Suppressor macrophage (primary cell): ENCODE measurements around the gene NPEPPS.
"Not testable (repeated sequence)": the region's sequence is repeated elsewhere in the genome, so short reads cannot be mapped to it uniquely, and the experiment has no call there.

Experiments
- DNase-seq, 4 experiments: peaks; one replicate each; pipeline ENCODE4 v3.0.0-alpha.2; 2020 to 2022

Gene NPEPPS

DNA sequence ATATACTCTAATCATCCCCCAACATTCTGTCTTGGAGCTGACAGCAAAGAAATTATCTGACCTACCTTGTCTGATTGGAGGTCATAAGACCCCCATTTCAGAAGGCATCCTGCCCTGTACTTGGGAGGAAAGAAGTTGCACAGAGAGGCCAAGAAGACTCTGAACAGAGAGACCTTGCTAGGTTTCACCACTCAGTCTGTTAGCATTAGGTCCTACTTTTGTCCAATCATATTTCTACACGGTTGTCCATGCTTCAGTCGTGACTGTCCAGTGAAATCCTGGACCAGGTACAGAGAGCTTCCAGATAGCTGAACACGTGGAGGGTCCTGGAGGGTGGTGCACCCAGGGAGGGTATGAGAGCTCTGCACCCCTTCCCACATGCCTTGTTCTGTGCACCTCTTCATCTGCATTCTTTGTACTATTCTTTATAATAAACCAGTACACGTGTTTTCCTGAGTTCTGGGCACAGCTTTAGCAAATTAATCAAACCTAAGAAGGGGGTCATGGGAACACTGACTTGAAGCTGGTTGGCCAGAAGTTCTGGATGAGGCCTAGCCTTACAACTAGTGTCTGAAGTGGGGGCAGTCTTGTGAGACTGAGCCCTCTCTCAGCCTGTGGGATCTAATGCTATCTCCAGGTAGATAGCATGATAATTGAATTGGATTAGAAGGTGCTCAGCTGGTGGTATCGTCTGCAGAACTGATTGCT lies 30.9 kb downstream of the NPEPPS start:
- not testable (repeated sequence) for DNase-seq

DNA sequence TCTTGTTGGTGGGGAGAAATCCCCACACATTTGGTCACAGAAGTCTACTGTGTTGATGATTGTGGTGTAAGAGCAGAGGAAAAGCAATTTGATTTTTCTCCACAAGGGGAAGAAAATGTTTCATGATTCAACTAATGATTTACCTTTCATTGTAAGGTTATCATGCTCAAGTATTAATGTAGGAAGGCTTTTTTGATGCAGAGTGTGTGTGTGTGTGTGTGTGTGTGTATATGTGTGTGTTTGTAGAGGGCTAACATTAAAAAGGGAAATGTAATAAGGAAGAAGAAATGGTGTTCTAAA lies 31.4 kb downstream of the NPEPPS start:
- DNase-seq: peak in 1 of 4 experiments; percentile 6

DNA sequence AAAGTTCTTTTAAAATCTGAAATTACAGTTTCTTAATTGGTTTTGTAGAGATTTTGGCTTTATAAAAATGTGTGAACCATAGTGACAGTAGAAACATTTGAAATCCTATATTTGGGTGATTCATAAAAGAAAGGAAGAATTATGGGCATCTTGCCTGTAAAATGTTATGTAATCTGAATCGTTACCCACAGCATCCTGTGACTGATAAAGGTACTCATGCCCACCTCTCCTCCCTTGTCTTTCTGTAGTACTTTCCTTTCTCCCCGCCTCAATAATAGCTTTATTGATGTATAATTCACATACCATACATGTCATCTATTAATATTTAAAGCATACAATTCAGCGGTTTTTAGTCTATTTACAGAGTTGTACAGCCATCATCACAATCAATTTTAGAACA lies 36.4 kb downstream of the NPEPPS start:
- not testable (repeated sequence) for DNase-seq

DNA sequence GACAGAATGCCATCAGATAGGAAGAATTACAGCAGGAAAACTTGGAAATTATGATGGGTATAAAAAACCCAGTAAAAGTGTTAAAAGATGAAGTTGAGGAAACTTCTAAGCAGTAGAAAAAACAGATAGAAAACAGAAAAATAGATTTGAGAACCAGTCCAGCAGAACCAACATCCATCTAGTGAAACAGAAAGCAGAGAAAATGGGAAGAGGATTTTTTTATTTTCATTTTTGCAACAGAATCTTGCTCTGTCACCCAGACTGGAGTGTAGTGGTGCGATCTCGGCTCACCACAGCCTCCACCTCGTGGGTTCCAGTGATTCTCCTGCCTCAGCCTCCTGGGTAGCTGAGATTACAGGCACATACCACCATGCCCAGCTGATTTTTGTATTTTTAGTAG lies 41.7 kb downstream of the NPEPPS start:
- peak in 3 of 4 experiments; percentile 2 to 43 (median 27) for DNase-seq

DNA sequence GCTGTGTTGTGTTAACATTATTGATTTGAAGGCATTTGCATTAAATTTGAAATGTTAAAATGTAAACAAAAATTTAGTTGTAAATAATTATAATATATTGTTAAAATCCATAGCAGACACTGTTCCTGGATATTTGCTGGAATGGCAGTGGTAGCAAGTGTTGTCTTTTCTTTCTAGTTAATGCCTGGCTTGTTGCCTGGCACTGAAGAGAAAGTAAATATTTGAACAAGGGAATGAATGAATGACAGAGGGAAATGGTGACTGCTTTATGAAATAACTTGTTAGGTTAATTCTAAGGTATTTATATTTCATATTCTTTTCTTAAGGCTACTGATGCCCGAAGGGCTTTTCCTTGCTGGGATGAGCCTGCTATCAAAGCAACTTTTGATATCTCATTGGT lies 51.5 kb downstream of the NPEPPS start:
- not testable (repeated sequence) for DNase-seq

DNA sequence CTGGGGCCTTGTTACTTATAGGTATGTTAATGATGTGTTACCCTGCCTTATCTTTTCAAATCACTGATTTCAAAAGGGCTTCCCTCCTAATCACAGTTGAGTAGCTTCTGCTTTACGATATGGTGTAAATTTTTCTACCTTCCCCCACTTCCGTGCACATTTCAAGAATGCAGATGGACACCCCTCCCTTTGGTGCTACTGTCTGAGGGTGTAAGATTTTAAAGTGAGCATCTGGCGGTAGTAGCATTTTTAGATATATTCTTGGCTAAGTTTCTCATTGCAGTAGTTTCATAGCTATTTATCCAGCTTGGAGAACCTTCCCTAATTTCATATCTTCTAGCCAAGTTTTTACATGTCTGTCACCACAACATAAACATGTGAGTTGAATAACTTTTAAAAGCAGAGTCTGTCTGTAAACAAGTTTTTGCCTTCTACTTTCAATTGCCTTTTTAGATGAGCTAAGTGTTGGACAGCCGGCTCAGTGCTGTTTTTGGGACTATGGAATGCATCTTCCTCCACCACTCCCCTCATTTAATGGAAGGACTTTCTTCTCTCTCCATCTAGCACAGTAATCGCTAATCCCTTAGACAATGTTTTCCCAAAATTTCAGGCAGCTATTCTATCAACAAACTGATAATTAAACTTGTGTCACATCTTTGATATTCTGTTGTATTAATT lies 55.6 kb downstream of the NPEPPS start:
- not testable (repeated sequence) for DNase-seq

DNA sequence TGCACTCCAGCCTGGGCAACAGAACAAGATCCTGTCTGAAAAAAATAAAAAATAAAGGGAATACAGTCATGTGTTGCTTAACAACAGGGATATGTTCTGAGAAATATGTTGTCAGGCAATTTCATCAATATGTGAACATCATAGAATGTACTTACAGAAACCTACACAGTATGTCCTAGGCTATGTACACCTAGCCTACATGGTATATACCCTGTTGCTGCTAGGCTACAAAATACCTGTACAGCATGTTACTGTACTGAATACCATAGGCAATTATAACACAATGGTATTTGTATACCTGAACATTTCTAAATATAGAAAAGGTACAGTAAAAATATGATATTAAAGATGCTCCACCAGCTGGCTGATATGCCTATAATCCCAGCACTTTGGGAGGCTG lies 62.6 kb downstream of the NPEPPS start:
- not testable (repeated sequence) for DNase-seq

DNA sequence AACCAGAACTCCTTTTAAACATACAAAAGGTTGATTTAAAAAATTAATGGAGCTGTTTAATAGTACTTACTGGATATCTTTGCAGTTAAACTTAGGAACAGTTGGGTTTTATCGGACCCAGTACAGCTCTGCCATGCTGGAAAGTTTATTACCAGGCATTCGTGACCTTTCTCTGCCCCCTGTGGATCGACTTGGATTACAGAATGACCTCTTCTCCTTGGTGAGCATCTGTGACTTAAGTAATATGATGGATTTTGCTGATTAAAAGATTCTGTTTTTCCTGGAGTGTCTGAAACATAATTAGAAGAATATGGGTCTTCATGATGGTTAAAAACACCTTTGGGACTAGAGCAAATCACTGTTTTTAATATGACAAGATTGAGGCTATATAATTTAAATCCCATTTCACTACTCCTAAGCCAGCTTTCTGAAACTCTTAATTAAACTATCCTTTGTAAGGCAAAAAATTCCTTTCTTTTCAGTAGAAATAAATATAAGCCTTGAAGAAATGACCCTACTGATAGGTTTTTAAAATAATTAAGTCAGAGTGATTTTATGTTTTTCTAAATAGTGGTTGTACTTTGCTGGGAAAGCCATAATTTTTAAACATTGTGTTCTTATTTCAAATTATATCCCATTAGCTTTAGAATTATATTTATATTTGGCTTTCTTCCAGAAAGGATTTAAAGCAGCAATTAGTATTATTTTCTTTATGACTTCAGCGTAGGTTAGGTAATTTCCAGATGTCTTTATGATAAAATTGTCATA lies 73.1 kb downstream of the NPEPPS start:
- no peak for DNase-seq

DNA sequence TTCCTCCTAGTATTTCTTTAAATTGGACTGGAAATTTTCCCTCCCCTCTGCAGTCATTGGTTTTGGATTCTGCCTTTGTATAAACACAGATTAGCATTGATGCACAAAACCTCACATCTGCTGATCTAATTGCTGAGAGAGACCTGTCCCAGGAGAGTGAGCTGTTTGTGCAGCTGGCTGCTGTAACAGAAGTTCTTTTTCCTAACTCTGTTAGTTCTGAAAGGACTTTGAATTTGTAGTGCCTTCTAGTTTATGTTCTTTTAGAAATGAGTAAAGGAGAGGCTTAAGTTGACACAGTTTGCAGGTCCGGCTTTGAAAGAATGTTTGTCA lies 73.7 kb downstream of the NPEPPS start:
- no peak for DNase-seq

DNA sequence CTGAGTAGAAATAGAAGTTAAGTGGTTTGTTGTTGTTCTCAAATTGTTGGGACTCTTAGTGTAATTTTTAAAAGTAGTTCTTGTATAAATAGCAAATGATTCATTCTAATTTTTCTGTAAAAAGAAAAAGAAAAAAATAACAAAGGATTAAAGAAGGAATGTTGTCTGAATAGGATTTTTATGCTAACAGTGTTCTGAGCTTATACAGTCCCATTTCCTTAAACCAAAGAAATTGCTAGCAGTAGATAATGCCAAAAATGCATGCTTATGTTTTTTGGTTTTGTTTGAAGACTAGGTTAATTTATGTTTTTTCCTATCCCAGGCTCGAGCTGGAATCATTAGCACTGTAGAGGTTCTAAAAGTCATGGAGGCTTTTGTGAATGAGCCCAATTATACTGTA lies 74.1 kb downstream of the NPEPPS start:
- no peak for DNase-seq

DNA sequence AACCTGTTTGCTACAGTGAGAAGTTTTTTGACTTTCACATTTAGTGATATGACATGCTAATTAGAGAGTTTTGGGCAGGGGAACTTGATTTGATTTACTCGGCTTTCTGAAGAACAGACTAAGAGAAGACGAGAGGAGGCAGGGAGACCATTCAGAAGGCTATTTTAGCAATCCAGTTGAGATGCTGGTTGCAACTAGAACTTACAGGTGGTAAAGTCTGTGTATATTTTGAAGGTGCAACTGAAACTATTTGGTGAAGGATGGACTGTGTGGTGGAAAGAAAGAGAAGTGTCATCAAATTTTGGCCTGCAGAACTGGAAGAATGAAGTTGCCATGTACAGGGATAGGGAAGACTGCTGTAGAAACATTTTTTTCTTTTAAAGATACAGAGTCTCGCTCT lies 76.6 kb downstream of the NPEPPS start:
- no peak for DNase-seq

DNA sequence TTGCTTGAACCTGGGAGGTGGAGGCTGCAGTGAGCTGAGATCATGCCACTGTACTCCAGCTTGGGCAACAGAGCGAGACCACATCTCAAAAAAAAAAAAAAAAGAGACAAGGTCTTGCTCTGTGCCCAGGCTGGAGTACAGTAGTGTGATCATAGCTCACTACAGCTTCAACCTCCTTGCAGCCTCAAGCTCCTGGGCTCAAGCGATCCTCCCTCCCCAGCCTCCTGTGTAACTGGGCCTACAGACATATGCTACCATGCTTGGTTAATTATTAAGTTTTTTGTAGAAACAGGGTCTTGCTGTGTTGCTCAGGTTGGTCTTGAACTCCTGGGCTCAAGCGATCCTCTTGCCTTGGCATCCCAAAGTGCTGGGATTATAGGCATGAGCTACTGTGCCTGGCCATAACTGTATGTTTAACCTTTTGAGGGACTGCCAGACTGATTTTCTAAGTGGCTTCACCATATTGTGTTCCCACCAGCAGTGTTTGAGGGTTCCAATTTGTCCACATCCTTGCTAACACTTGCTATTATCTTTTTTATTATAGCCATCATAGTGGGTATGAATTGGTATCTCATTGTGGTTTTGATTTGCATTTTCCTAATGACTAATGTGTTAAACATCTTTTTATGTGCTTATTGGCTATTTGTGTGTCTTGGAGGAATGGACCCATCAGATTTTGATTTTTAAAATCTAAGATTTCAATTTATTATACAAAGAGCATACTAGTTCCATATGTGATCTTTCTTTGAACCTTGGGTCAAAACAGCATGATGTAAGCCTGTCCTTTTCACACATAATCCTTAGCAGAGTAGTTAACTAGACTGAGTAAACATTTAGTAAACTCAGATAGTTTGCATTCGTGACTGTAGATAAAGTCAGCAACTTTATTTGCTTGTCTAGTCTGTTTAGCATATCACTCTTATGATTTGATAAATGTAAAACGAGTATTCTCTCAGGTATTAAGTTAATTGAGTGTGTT lies 80.8 kb downstream of the NPEPPS start:
- no peak for DNase-seq

DNA sequence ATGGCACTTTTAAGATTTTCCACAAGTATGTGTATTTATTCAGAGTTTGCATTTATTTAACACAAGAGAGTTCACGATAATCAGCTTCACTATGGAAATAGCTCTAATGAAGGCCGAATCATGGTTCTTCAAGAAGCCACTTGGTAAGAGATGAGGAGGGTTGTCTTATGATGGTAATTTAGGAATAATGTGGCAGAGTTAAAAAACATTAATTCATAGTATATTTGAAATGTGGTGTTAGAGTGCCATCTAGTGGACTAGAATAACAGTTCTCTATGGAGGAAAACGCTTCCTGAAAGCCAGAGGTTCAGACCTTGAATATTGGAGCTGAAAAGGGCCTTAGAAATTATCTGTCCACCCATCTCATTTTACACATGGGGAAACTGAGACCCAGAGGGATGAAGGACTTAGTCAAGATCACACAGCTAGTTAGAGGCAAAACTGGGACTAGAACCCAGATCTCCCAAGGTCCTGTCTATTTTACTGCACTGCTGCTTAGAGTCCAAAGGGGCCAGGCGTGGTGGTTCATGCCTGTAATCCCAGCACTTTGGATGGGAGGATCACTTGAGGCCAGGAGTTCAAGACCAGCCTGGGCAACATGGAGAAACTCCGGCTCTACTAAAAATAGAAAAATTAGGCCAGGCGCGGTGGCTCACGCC lies 85.0 kb downstream of the NPEPPS start:
- DNase-seq: peak; percentile 20 to 81 (median 58)

DNA sequence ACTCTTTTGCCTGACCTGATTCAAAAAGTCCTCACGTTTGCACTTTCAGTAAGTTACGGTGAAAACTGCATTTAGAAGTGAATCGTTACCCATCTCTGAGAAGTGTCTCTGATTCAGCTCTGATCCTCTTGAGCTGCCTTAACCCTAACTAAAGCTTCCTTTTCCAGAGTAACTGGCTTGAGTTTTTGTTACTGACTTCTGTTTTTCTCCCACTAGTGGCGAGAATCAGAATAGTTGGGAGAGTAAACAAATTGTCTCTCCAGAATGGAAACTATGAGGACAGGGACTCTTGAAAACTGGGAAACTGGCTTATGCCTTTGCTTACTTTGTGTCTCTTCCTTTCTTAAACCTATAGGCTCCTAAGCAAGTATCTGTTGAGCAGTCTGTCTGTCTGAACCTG lies 87.5 kb downstream of the NPEPPS start:
- DNase-seq: peak in 3 of 4 experiments; percentile 5 to 27 (median 26)

DNA sequence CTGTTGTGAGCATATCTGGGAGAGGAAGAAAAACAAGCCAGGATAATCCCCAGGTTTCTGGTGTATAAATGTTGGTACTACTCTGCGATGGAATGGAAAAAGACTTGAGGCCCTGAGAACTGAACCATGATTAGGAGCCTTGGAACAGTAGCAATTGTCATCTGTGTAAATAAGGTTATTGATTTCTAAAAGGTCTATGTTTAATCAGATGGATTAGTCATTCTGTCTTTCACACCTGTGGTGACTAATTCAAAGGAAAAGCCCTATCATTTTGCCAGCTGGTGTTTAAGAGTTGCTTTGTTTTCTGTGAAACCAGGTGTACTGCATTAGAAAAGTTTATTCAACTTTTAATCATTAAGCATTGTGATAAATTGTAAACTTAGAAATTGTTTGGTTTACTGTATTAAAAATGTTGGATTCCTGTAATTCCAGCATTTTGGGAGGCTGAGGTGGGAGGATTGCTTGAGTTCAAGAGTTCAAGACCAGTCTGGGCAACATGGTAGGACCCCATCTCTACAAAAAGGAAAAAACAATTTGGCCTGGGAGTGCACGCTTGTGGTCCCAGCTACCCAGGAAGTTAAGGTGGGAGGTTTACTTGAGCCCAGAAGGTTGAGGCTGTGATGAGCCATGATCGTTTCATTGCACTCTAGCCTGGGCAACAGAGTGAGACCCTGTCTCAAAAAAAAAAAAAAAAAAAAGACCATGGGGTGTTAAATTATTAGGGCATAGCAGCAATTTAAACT lies 89.8 kb downstream of the NPEPPS start:
- DNase-seq: no peak

DNA sequence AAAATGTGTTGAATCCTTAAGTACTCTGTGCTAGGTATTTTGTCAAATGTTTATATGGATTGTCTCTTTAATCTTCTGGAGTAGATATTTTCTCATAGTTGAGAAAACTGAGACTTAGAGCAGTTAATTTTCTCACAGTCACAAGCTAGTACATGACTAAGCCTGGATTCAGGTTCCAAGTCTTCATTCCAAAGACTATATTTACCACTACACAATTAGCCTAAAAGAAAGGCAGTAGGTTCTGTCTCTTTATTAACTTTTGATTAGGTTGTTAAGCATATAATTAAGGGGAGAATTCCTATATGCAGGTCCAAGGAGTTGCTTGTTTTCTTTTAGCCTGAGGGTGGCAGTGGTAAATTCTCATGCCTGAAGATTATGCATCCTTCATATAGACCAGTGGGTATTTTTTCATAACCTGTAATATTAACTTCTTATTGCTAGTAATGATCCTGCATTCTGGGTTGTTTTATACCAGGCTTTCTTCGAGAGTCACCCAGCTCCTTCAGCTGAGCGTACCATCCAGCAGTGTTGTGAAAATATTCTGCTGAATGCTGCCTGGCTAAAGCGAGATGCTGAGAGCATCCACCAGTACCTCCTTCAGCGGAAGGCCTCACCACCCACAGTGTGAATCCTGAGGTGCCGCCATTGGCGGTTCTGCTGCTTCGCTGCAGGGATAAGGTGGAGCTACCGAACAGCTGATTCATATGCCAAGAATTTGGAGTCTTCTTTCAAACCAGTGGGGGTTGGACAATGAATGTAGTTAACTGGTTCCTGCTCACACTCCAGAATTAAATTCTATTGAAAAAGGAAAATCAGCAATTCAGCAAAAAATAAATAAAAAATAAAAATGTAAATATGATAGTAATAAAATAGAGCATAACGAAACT lies 90.6 kb downstream of the NPEPPS start:
- DNase-seq: no peak

DNA sequence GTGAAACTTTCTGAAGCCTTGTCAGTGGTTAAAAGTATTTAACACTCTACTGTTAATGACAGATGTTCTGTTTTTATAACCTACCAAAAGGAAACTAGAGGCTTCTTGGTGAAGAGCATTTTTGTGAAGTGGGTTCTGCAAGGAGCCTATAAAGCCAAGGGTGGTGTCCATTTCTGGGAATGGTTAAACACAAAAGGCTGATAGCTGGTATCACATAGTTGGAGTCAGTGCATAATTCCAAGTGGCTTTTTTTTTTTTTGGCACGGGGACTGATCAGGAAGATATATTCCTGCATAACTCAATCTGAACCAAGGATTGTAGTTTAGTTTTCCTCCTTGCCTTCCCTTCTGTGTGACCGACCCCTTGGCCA lies 91.3 kb downstream of the NPEPPS start:
- DNase-seq: no peak

DNA sequence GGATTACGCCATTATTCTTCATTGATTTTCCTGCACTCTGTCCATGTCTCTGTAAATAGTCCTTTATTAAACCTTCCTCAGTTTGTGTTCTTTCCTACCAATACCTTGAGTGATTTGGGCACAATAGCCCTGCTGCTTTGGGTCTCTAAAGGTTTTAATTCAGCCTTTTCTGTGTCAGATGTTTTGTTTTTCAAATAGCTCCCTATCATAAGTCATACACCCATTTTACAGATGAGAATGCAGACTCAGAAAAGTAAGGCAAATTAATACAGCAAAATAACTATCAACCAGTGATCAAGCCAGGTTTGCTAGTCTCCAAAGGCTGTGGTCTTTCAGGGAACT lies 93.8 kb downstream of the NPEPPS start:
- no peak for DNase-seq

DNA sequence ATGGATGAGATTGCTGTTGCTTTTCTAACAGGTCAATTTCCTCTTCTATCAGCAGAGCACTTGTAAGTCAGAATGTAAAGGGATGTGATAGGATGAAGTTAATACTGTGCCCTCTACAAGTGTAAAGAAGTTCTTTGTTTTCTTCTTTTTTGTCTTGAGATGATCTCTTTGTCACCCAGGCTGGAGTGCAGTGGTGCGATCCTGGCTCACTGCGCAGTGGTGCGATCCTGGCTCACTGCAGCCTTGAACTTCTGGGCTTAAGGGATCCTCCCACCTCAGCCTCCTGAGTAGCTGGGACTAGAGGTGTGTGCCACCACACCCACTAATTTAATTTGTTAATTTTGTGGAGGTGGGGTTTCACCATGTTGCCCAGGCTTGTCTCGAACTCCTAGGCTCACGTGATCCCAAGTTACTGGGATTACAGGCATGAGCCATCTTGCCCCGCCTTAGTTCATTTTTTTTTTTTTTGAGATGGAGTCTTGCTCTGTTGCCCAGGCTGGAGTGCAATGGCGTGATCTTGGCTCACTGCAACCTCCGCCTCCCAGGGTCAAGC lies 97.2 kb downstream of the NPEPPS start:
- no peak for DNase-seq

DNA sequence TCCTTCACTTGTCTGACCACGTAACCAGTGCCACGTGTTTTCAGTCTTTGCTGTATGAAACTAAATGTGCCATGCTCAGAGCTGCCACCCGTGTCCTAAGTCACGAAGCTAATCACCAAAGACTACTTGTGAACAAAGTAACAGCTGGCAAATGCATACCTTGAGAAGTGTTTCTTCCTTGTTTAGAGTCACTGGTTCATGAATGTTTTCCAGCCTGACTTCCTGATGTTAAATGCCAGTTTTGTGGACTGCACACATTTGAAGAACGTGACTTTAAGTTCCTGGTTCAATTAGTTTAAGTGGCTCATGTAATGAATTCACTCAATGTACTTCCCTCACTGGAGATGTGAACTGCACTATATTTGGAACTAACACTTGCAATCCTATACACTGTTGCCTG lies 98.9 kb downstream of the NPEPPS start:
- DNase-seq: peak in 3 of 4 experiments; percentile 13 to 39 (median 27)
